ENCODE measurements around the gene MAST2. TPM values are rescaled to one million over a fixed set of nuclear protein-coding genes. Genes with fewer than 3 reads are reported as not detected.

MAST2 gene
- total and polyA plus RNA-seq, 9 donors, result 32.4 to 107 (median 83.7) TPM

DNA sequence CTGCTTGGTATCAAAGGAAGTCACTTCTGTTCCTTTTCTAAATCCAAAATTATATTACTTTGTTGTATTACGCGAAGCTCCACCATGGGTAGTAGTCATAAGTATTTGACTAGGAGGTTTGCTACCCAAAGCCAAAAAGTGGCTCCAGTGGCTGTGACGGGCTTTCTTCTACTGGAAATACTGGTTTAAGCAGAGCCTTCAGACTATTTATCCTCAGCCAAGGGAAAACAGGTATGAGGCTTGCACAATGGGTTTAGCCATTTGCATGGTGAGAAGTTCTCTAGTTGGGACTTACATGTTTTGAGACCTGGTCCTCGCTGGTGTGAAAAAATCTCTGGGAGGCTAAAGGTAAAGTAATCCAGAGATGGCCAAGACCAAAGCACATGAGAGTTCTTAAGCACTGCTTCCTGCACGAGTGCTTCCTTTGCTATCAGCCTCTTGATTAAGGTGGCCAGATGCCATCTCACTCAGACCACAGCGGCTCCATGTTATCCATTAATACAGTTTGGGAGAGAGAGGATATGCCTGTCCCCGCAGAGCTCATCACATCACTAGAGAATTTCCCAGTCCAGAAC is 207.8 kb downstream of the MAST2 start:
- Histone ChIP-seq H3K36me3 (ENCODE audit: control insufficient read depth, insufficient read depth, low read length) (peaks cover 47% of the 10 kb centered on the region), H3K27me3 (ENCODE audit: control insufficient read depth, insufficient read depth, low read length) (no peaks in the 10 kb centered on the region), H3K4me3 (ENCODE audit: low read length) (no peak overlapping the region), H3K9me3 (replicated peaks; ENCODE audit: control insufficient read depth, low read depth, low read length) (no peaks in the 10 kb centered on the region), H3K4me1 (ENCODE audit: control insufficient read depth, insufficient read depth, low read length) (no peaks in the 10 kb centered on the region), H3K27ac (ENCODE audit: low read length) (no peak overlapping the region)
- DNase-seq, result no peak
- 100% methylated on average over 1 of the region's 7 CpGs for WGBS (ENCODE audit: insufficient coverage)

DNA sequence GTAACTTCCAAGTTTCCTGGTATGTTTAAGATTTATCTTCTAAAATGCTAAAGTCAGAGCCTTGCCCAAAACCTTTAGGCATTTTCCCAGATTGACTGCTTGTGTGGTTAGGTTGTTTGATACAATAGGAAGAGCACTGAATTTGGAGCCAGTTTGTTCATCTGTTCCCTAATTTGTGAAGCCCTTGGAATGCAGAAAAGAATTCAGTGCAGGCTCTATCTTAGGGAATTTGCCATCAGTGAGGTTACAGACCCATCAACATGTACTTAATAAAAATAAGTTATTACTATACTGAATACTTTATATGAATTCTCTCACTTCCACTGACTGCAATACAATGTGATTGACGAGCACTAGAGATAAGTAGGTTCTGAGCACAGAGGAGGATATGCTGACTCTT is 208.8 kb downstream of the MAST2 start:
- Histone ChIP-seq H3K27ac (ENCODE audit: low read length) (no peak overlapping the region), H3K4me1 (ENCODE audit: control insufficient read depth, insufficient read depth, low read length) (no peaks in the 10 kb centered on the region), H3K9me3 (replicated peaks; ENCODE audit: control insufficient read depth, low read depth, low read length) (no peaks in the 10 kb centered on the region), H3K36me3 (ENCODE audit: control insufficient read depth, insufficient read depth, low read length) (peaks cover 37% of the 10 kb centered on the region), H3K4me3 (ENCODE audit: low read length) (no peak overlapping the region), H3K27me3 (ENCODE audit: control insufficient read depth, insufficient read depth, low read length) (no peaks in the 10 kb centered on the region)
- WGBS (ENCODE audit: insufficient coverage), result no CpG with 5 or more reads among the region's 1 CpG
- DNase-seq, result no peak

DNA sequence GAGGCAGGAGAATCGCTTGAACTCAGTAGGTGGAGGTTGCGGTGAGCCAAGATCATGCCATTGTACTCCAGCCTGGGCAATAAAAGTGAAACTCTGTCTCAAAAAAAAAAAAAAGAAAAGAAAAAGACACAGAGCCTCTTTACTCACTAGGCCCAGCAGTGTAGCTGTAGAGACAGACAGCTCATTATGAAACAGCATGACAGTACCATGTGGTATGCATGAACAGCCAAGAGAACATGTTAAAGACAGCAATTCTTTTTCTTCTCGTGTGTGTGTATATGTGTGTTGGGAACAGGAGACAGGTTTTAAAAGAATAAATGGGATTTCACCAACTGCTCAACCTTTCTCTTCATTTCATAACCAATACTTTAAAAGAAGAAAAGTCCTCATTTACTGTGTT is 210.2 kb downstream of the MAST2 start:
- WGBS (ENCODE audit: insufficient coverage), result 100% methylated on average over 2 of the region's 3 CpGs

DNA sequence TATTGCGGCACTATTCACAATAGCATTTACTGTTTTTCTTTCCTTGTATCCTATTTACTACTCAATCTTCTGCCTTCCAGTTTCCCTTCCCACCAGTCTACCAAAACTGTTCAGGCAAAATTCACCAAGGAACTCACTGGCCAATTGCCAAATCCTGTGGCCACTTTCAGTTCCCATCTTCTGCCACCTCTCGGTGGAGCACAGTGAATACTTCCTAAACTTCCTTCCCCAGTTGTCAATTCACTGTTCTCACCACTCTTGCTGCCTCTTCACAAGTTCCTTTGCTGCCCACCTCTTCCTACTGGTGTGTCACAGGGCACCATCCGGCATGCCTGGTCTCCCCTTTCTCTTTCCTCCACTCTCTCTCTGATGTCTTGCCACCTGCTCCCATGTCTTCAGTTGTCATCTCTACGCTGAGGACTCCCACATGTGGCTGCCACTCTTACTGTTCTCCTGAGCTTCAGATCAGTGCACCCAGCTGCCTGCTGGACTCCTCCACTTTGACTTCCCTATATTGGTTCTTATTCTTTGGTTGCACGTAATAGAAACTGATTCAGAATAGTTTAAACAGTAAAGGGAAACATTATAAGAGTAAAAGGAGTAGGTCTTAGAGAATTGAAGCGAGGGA is 214.6 kb downstream of the MAST2 start:
- WGBS (ENCODE audit: insufficient coverage), result 90% methylated on average over 4 of the region's 6 CpGs
- no peaks in the 10 kb centered on the region for H3K9me3 ChIP-seq (replicated peaks; ENCODE audit: control insufficient read depth, low read depth, low read length)
- no peaks in the 10 kb centered on the region for H3K27me3 ChIP-seq (ENCODE audit: control insufficient read depth, insufficient read depth, low read length)
- no peak for DNase-seq
- peaks cover 21% of the 10 kb centered on the region for H3K36me3 ChIP-seq (ENCODE audit: control insufficient read depth, insufficient read depth, low read length)
- H3K4me1 ChIP-seq (ENCODE audit: control insufficient read depth, insufficient read depth, low read length), result peaks cover 19% of the 10 kb centered on the region
- H3K4me3 ChIP-seq (ENCODE audit: low read length), result no peak overlapping the region
- H3K27ac ChIP-seq (ENCODE audit: low read length), result no peak overlapping the region

More for the DNA sequence above, 210.2 kb downstream of the MAST2 start:
- DNase-seq, result no peak
- Histone ChIP-seq H3K4me1 (ENCODE audit: control insufficient read depth, insufficient read depth, low read length) (no peaks in the 10 kb centered on the region), H3K27me3 (ENCODE audit: control insufficient read depth, insufficient read depth, low read length) (no peaks in the 10 kb centered on the region), H3K36me3 (ENCODE audit: control insufficient read depth, insufficient read depth, low read length) (peaks cover 25% of the 10 kb centered on the region), H3K9me3 (replicated peaks; ENCODE audit: control insufficient read depth, low read depth, low read length) (no peaks in the 10 kb centered on the region), H3K4me3 (ENCODE audit: low read length) (no peak overlapping the region), H3K27ac (ENCODE audit: low read length) (no peak overlapping the region)

- H3K27ac ChIP-seq (ENCODE audit: low read length), result no peak overlapping the region
- no peaks in the 10 kb centered on the region for H3K27me3 ChIP-seq (ENCODE audit: control insufficient read depth, insufficient read depth, low read length)
- WGBS (ENCODE audit: insufficient coverage), result 83% methylated on average over 5 of the region's 7 CpGs
- H3K36me3 ChIP-seq (ENCODE audit: control insufficient read depth, insufficient read depth, low read length), result peaks cover 34% of the 10 kb centered on the region
- peaks cover 19% of the 10 kb centered on the region for H3K4me1 ChIP-seq (ENCODE audit: control insufficient read depth, insufficient read depth, low read length)
- no peak for DNase-seq
- H3K4me3 ChIP-seq (ENCODE audit: low read length), result no peak overlapping the region
- no peaks in the 10 kb centered on the region for H3K9me3 ChIP-seq (replicated peaks; ENCODE audit: control insufficient read depth, low read depth, low read length)
These were observed 215.9 kb downstream of the MAST2 start for GRCh38 chr1:46019348-46019747.

GRCh38 chr1:46020010-46020409 is 216.6 kb downstream of the MAST2 start:
- Histone ChIP-seq H3K27me3 (ENCODE audit: control insufficient read depth, insufficient read depth, low read length) (no peaks in the 10 kb centered on the region), H3K4me1 (ENCODE audit: control insufficient read depth, insufficient read depth, low read length) (peaks cover 19% of the 10 kb centered on the region), H3K36me3 (ENCODE audit: control insufficient read depth, insufficient read depth, low read length) (peaks cover 36% of the 10 kb centered on the region), H3K27ac (ENCODE audit: low read length) (peak overlapping the region; percentile 13), H3K9me3 (replicated peaks; ENCODE audit: control insufficient read depth, low read depth, low read length) (no peaks in the 10 kb centered on the region), H3K4me3 (ENCODE audit: low read length) (no peak overlapping the region)
- 27% methylated on average over 4 of the region's 4 CpGs for WGBS (ENCODE audit: insufficient coverage)
- peak; percentile 73 for DNase-seq

DNA sequence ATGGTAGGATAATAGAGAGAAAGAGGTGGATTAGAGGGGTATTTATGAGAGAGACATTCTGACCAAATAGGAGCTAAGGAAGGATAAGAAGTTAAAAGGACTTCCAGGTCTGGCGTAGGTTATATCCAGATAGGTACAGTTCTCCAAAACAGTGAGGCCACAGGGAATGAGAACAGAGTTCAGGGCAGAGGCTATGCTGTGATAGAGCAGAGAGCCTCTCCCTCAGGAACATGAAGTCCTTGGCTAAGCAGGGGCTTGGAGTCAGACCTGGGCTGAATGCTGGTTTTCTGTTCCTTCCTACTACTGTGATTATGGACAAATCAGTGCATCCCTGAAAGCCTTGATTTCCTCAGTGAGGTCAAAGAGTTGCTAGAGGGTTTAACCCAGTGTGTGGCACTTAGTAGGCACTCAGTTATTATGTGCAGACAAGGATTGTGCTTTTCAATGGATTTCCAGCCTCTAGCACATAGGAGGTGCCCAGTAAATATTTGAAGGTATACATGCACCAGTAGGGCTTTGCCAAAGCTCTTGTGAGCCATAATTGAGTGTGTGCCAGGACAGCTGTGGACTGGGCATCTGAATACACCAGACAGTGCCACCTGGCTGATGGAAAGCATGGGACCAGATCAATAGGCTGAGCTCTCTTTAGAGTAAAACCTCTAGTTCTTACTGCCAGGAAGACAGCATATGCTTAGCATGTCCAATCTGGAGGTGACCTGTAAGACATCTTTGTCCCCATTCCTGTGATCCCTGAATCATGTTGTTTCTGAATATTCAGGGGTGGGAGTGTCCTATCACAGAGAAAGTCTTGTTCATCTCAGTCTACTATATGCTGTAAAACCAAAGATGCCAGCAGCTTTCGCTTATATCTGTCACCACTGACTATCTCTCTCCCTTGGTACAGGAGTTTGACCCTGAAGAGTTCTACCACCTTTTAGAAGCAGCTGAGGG is 217.9 kb downstream of the MAST2 start:
- no peaks in the 10 kb centered on the region for H3K9me3 ChIP-seq (replicated peaks; ENCODE audit: control insufficient read depth, low read depth, low read length)
- H3K27ac ChIP-seq (ENCODE audit: low read length), result peak overlapping the region; percentile 42

GRCh38 chr1:46026531-46026930 is 223.1 kb downstream of the MAST2 start:
- no peaks in the 10 kb centered on the region for H3K27me3 ChIP-seq (ENCODE audit: control insufficient read depth, insufficient read depth, low read length)
- no peak overlapping the region for H3K4me3 ChIP-seq (ENCODE audit: low read length)
- H3K4me1 ChIP-seq (ENCODE audit: control insufficient read depth, insufficient read depth, low read length), result peaks cover 11% of the 10 kb centered on the region
- peaks cover 84% of the 10 kb centered on the region for H3K36me3 ChIP-seq (ENCODE audit: control insufficient read depth, insufficient read depth, low read length)
- no peak overlapping the region for H3K27ac ChIP-seq (ENCODE audit: low read length)
- no peaks in the 10 kb centered on the region for H3K9me3 ChIP-seq (replicated peaks; ENCODE audit: control insufficient read depth, low read depth, low read length)
- DNase-seq, result no peak
- WGBS (ENCODE audit: insufficient coverage), result 83% methylated on average over 2 of the region's 3 CpGs

More for the DNA sequence above, 217.9 kb downstream of the MAST2 start:
- no peaks in the 10 kb centered on the region for H3K27me3 ChIP-seq (ENCODE audit: control insufficient read depth, insufficient read depth, low read length)
- no peak for DNase-seq
- no peak overlapping the region for H3K4me3 ChIP-seq (ENCODE audit: low read length)
- H3K4me1 ChIP-seq (ENCODE audit: control insufficient read depth, insufficient read depth, low read length), result peaks cover 19% of the 10 kb centered on the region
- 100% methylated on average over 1 of the region's 2 CpGs for WGBS (ENCODE audit: insufficient coverage)
- H3K36me3 ChIP-seq (ENCODE audit: control insufficient read depth, insufficient read depth, low read length), result peaks cover 45% of the 10 kb centered on the region

DNA sequence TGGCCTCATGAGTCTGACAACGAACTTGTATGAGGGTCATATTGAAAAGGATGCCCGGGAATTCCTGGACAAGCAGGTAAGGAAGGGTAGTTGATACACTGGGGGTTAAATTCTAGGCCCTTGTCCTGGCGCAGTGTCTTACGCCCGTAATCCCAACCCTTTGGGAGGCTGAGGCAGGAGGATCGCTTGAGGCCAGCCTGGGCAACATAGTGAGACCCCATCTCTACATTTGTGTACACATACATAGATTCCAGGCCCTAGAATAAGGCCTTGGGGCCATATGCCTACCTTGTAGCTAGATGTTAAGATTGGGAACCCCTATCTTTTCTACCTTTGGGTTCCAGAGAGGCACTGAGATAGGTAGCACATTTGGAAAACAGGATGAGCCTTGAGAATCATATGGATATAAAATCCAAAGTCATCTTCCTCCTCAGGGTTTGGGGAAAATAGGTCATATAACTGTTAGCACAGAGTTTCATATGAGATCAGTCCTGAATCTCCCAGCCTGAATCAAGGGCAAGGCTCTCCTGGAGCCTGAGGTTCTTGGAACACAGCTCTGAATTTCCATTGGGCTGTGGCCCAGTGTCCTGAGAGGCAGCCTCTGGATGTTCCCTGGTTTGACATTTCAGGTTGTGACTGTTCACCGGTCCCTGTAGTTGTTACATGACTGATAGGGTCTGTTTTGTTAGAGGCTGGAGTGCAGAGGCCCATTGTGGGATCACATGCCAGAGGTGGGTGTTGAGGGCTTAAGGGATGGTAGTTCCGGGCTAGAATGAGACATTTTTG is 224.6 kb downstream of the MAST2 start:
- no peaks in the 10 kb centered on the region for H3K4me1 ChIP-seq (ENCODE audit: control insufficient read depth, insufficient read depth, low read length)
- no peaks in the 10 kb centered on the region for H3K9me3 ChIP-seq (replicated peaks; ENCODE audit: control insufficient read depth, low read depth, low read length)
- H3K27me3 ChIP-seq (ENCODE audit: control insufficient read depth, insufficient read depth, low read length), result no peaks in the 10 kb centered on the region
- peaks cover 84% of the 10 kb centered on the region for H3K36me3 ChIP-seq (ENCODE audit: control insufficient read depth, insufficient read depth, low read length)
- no peak overlapping the region for H3K4me3 ChIP-seq (ENCODE audit: low read length)
- no peak for DNase-seq
- whole genome bisulfite sequencing (ENCODE audit: insufficient coverage), result 90% methylated on average over 1 of the region's 8 CpGs
- H3K27ac ChIP-seq (ENCODE audit: low read length), result no peak overlapping the region

Measured in muscle of leg (tissue), 11 donors.